OCI-LY1 (cell line): ENCODE data around the gene CNTN1.

ENCODE experiments used
- CTCF ChIP-seq: fragments of 200-600 bp; sonication (generic), shearing (Covaris generic); IDR thresholded peaks from 2 replicates; pipeline ENCODE4 v1.5.1; 2017; ENCODE audit warnings: mild to moderate bottlenecking, antibody characterized with exemption, low read length, moderate library complexity, mixed read lengths
- EZH2 ChIP-seq: fragments of 200-600 bp; sonication (generic), shearing (Covaris generic); IDR thresholded peaks from 2 replicates; pipeline ENCODE4 v1.8.0; 2017; ENCODE audit warnings: borderline replicate concordance, mixed run types, mild to moderate bottlenecking, antibody characterized with exemption, low read length, moderate library complexity, mixed read lengths

- TF ChIP-seq CTCF (no peak), EZH2 (no peak)
Observed at GRCh38 chr12:40903040-40903439, 210.8 kb downstream of the CNTN1 start.
